Osteocyte (in vitro differentiated cells): ENCODE data around the gene KIAA1143. TPM values are rescaled to one million over a fixed set of nuclear protein-coding genes. Genes with fewer than 3 reads are reported as not detected.

Experiments
- DNase-seq: peaks from one replicate; pipeline ENCODE4 v3.0.0; 2021; ENCODE audit warnings: mixed read lengths; ENCODE audit not compliant: unreplicated experiment; ENCODE audit errors: extremely low spot score
- H3K27ac Mint-ChIP-seq: one replicate; pipeline ENCODE4 v1.8.0; 2021; ENCODE audit warnings: mild to moderate bottlenecking, mixed read lengths; ENCODE audit not compliant: unreplicated experiment
- H3K27me3 Mint-ChIP-seq: one replicate; pipeline ENCODE4 v1.8.0; 2021; ENCODE audit warnings: mixed read lengths; ENCODE audit not compliant: unreplicated experiment
- H3K36me3 Mint-ChIP-seq: one replicate; pipeline ENCODE4 v1.8.0; 2021; ENCODE audit warnings: mixed read lengths; ENCODE audit not compliant: unreplicated experiment
- H3K4me1 Mint-ChIP-seq: one replicate; pipeline ENCODE4 v1.8.0; 2021; ENCODE audit warnings: mixed read lengths; ENCODE audit not compliant: unreplicated experiment
- H3K4me3 Mint-ChIP-seq: one replicate; pipeline ENCODE4 v1.8.0; 2021; ENCODE audit warnings: mild to moderate bottlenecking, moderate library complexity, mixed read lengths; ENCODE audit not compliant: unreplicated experiment
- H3K9me3 Mint-ChIP-seq: one replicate; pipeline ENCODE4 v1.8.0; 2021; ENCODE audit warnings: mixed read lengths; ENCODE audit not compliant: unreplicated experiment
- CTCF ChIP-seq: fragments of 200-600 bp; sonication (generic); IDR thresholded peaks from 2 replicates; pipeline ENCODE4 v1.5.0; 2021; ENCODE audit warnings: antibody characterized with exemption, mild to moderate bottlenecking, moderate library complexity
- total RNA-seq: library from RNA; stranded (reverse); gene quantifications from 2 replicates; pipeline ENCODE4 v1.2.1, GENCODE V29; 2021

KIAA1143 gene
- total RNA-seq, 1 donor from 2014 or later: 32.5 TPM

GRCh38 chr3:44762170-44762677 is 805 bp upstream of the KIAA1143 start:
- peaks cover 22% of the 10 kb centered on the region for H3K9me3 Mint-ChIP-seq
- DNase-seq: no peak
- H3K27ac Mint-ChIP-seq: peak overlapping the region; percentile 78
- no peaks in the 10 kb centered on the region for H3K27me3 Mint-ChIP-seq
- H3K4me3 Mint-ChIP-seq: peak overlapping the region; percentile 83
- peaks cover 25% of the 10 kb centered on the region for H3K36me3 Mint-ChIP-seq
- H3K4me1 Mint-ChIP-seq: peaks cover 16% of the 10 kb centered on the region
- no peak for TF ChIP-seq CTCF

- H3K27me3 Mint-ChIP-seq: no peaks in the 10 kb centered on the region
- H3K36me3 Mint-ChIP-seq: peaks cover 31% of the 10 kb centered on the region
- H3K4me1 Mint-ChIP-seq: peaks cover 16% of the 10 kb centered on the region
- no peak for TF ChIP-seq CTCF
- peak overlapping the region; percentile 78 for H3K27ac Mint-ChIP-seq
- H3K9me3 Mint-ChIP-seq: peaks cover 22% of the 10 kb centered on the region
- peak overlapping the region; percentile 83 for H3K4me3 Mint-ChIP-seq
- no peak for DNase-seq
These were observed 357 bp downstream of the KIAA1143 start for GRCh38 chr3:44761101-44761423.

GRCh38 chr3:44734646-44735168 is 26.7 kb downstream of the KIAA1143 start:
- Mint-ChIP-seq H3K4me3 (no peak overlapping the region), H3K9me3 (peaks cover 73% of the 10 kb centered on the region), H3K36me3 (peaks cover 49% of the 10 kb centered on the region), H3K4me1 (no peaks in the 10 kb centered on the region), H3K27me3 (no peaks in the 10 kb centered on the region), H3K27ac (no peak overlapping the region)
- DNase-seq: no peak
- TF ChIP-seq CTCF: no peak

GRCh38 chr3:44729384-44729910 is 32.0 kb downstream of the KIAA1143 start, which contains the start of gene ZNF501:
ZNF501 (plus strand) TSS chr3:44729635; CDS start chr3:44734422, 4,787 bp downstream.
- DNase-seq: peak; percentile 87
- no peaks in the 10 kb centered on the region for H3K27me3 Mint-ChIP-seq
- no peaks in the 10 kb centered on the region for H3K4me1 Mint-ChIP-seq
- peak within 1 kb of the TSS; percentile 75 for H3K27ac Mint-ChIP-seq
- H3K4me3 Mint-ChIP-seq: peak within 1 kb of the TSS; percentile 82
- TF ChIP-seq CTCF: no peak
- peaks cover 32% of the 10 kb centered on the region for H3K36me3 Mint-ChIP-seq
- peaks cover 58% of the 10 kb centered on the region for H3K9me3 Mint-ChIP-seq

GRCh38 chr3:44722103-44722401 is 39.4 kb downstream of the KIAA1143 start:
- no peak overlapping the region for H3K4me3 Mint-ChIP-seq
- H3K36me3 Mint-ChIP-seq: no peaks in the 10 kb centered on the region
- no peak overlapping the region for H3K27ac Mint-ChIP-seq
- no peak for DNase-seq
- peaks cover 49% of the 10 kb centered on the region for H3K9me3 Mint-ChIP-seq
- H3K4me1 Mint-ChIP-seq: no peaks in the 10 kb centered on the region
- no peaks in the 10 kb centered on the region for H3K27me3 Mint-ChIP-seq
- no peak for TF ChIP-seq CTCF
